ENCODE measurements around the gene RASL11A. TPM values are rescaled to one million over a fixed set of nuclear protein-coding genes. Genes with fewer than 3 reads are reported as not detected.
"Not testable (repeated sequence)": the region's sequence is repeated elsewhere in the genome, so short reads cannot be mapped to it uniquely, and the experiment has no call there.

The RASL11A gene
- total RNA-seq, 1 donor from 2014 or later, result 5.8 TPM

- DNase-seq (ENCODE audit: low spot score), result not testable (repeated sequence)
These were observed 29.8 kb downstream of the RASL11A start for GRCh38 chr13:27300406-27300805.

- DNase-seq (ENCODE audit: low spot score), result no peak
These were observed 30.4 kb downstream of the RASL11A start for GRCh38 chr13:27300941-27301586.

GRCh38 chr13:27302643-27303262 lies 32.1 kb downstream of the RASL11A start:
- DNase-seq (ENCODE audit: low spot score), result no peak

- DNase-seq (ENCODE audit: low spot score), result no peak
These were observed 33.5 kb downstream of the RASL11A start for GRCh38 chr13:27304099-27304498.

GRCh38 chr13:27304611-27305010 lies 34.0 kb downstream of the RASL11A start:
- no peak for DNase-seq (ENCODE audit: low spot score)

GRCh38 chr13:27306364-27306763 lies 35.7 kb downstream of the RASL11A start:
- no peak for DNase-seq (ENCODE audit: low spot score)

GRCh38 chr13:27308941-27309340 lies 38.3 kb downstream of the RASL11A start:
- DNase-seq (ENCODE audit: low spot score), result no peak

GRCh38 chr13:27309401-27309958 lies 38.9 kb downstream of the RASL11A start:
- DNase-seq (ENCODE audit: low spot score), result no peak

GRCh38 chr13:27309967-27310598 lies 39.5 kb downstream of the RASL11A start:
- no peak for DNase-seq (ENCODE audit: low spot score)

- no peak for DNase-seq (ENCODE audit: low spot score)
These were observed 40.3 kb downstream of the RASL11A start for GRCh38 chr13:27310946-27311345.

- no peak for DNase-seq (ENCODE audit: low spot score)
These were observed 41.0 kb downstream of the RASL11A start for GRCh38 chr13:27311518-27312210.

GRCh38 chr13:27313770-27314169 lies 43.1 kb downstream of the RASL11A start:
- no peak for DNase-seq (ENCODE audit: low spot score)

- no peak for DNase-seq (ENCODE audit: low spot score)
These were observed 48.8 kb downstream of the RASL11A start for GRCh38 chr13:27319404-27319803.

GRCh38 chr13:27321468-27322431 lies 51.1 kb downstream of the RASL11A start:
- DNase-seq (ENCODE audit: low spot score), result no peak

GRCh38 chr13:27322443-27322842 lies 51.8 kb downstream of the RASL11A start:
- DNase-seq (ENCODE audit: low spot score), result not testable (repeated sequence)

Other genes with a start within 250 kb of the RASL11A start
- gene USP12, start 99.0 kb upstream of the RASL11A start, total RNA-seq, result 27.0 TPM
- 672 TPM for gene RPL21, start 19.3 kb upstream of the RASL11A start, total RNA-seq
- 65.7 TPM for gene GTF3A, start 153.8 kb downstream of the RASL11A start, total RNA-seq
- gene MTIF3, start 179.7 kb downstream of the RASL11A start, total RNA-seq, result 56.3 TPM